Stimulated activated CD8-positive, alpha-beta memory T cell treated with anti-CD3 and anti-CD28 coated beads, Interleukin-2, amount 100 ng/mL, for 1 hour (primary cell): ENCODE measurements around the gene CD81.

Experiments
- DNase-seq, 2 donors: peaks; one replicate each; pipeline ENCODE4 v3.0.0-alpha.2; 2020; ENCODE audit warnings: low read depth in 2 of 2

The CD81 gene

DNA sequence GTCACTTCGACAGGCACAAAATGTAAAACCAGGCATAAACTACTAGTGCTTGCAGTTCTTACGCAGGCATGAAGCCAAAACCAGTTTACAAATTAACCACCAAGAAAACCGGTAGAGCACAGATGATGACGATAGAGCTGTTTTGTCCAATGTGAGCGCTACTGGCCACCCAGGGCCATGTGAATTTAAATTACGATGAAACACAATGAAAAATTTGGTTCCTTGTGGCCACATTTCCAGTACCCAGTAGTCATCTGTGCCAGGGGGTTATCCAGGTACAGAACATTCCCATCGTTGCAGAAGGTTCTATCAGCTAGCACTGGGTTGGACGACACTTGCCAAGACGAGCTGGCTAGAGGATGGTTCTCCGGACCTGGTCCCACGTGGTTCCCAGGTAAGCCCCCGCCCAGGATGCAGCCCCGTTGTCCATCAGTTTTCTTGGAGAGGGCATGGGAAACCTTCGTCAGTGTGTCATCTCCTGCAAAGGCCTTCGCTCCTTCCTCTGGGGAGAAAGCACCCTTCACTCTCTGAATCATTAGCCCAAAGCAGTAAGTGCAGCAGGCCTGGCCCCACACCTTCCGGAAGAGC, 1.1 kb upstream of the CD81 start:
- no peak for DNase-seq

DNA sequence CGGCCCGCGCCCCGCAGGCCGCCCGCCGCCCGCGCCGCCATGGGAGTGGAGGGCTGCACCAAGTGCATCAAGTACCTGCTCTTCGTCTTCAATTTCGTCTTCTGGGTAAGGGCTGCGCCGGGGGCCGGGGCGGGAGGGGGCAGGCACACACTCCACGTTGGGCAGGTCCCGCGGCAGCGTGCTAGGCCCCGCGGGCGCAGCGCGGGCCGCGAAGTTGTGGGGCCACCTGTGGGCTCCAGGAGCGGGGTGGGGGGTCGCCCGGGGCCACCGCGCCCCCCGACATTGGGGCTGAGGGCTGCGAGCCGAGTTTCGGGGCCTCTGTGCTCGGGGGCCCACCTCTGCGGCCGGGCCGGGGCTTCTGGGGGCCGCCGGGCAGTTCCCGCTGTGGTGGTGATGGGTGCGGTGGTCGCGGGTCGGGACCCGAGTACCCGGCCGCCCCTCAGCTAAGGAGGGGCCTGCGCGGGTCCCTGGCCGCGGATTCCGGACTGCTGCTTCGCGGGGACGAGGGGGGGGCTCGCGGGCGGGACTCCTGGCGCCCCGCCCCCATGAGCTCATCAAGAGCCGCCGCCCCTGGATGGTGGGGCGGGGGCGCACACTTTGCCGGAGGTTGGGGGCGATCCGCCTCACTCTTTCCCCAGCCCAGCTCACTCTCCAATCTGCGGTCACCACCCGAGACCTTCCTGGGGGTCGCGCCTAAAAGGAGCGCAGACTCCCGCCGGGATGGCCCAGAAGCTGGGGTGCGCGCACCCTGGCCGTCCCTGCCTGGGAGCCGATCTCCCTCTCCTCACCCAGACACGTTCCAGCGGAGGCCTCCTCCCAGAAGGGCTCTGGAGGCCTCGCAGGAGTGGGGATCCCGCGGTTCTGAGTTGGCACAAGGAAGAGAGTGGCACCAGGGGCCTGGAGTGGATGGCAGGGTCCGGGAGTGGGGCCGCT, 667 bp downstream of the CD81 start:
- peak in 1 of 2 donors; percentile 41 for DNase-seq

DNA sequence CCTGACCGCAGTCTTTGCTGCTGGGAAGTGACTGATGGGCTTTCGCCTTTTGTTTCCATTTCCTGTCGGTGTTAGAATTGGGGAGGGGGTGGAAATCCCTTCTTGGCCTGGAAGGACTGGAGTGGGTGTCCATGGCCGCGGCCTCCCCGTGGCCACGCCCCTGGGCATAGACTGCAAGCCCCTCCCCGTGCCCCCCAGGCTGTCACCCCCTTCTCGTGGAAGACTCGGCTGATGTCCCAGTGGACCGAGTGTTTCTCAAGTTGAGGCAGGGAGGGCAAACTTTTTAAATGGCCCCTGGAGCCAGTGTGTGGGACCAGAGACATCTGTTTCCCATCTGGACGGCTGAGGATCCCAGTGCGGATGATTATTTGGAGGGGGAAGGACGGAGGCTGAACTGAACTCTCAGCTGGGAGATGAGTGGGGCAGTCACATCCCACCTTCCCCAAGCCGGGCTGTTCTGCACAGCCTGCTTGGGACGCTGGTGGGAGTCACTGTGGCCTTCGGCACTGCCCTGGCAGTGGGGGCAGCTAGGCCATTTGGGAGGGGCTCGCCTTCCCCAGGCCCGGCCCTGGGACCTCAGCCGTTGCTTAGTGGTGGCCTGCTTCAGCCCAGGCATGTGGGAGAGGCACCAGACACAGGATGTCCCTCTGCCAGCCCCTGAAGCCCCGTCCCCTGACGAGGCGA, 1.6 kb downstream of the CD81 start:
- DNase-seq, result no peak

DNA sequence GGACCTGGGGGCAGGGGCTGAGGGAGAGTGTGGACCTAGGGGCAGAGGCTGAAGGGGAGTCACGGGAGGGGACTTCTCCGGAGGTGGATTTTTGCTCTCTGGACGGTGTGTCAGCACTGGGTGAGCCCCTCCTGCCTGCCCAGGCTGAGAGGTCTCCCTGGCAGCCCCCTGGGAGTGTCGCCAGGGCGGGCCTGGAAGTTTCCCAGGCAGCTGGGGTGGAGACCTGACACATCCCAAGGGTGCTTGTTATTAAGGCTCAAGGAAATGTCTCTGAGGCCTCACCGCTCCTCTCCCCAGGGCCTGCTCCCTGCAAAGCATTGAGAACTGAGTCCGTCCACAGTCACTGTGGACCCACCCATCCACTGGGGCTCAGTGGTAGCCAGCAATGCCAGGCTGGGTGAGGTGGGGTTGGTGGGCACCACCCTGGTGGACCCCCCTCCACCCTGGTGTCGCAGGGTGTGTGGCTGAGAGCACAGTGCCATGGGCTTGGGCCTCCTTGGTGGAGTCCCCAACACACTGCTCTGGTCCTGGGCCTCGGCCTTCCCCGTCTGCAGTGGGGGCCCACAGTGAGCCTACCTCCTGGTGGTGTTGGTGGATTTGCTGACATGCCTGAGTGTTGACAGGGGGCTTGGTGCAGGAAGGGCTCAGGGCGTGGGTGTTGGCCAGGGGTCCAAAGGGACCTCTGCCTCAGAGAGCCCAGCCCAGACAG, 2.5 kb downstream of the CD81 start:
- no peak for DNase-seq

DNA sequence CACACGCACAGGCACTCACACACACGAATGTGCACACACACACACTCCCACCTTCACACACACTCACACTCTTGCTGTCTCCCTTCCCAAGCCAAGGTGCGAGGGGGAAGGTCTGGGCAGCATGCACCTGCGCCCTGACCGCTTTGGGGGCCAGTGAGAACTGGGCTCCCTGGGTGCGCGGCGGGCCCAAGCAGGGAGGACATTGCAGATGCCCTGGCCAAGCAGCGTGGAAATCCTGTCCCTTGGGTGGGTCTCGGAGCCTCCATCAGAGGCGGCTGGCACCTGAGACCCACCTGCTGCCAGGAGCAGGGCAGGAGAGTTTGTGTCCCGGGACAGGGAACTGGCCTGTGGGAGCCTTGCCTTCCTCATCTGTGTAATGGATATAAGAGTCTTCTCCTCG, 3.3 kb downstream of the CD81 start:
- DNase-seq, result no peak

DNA sequence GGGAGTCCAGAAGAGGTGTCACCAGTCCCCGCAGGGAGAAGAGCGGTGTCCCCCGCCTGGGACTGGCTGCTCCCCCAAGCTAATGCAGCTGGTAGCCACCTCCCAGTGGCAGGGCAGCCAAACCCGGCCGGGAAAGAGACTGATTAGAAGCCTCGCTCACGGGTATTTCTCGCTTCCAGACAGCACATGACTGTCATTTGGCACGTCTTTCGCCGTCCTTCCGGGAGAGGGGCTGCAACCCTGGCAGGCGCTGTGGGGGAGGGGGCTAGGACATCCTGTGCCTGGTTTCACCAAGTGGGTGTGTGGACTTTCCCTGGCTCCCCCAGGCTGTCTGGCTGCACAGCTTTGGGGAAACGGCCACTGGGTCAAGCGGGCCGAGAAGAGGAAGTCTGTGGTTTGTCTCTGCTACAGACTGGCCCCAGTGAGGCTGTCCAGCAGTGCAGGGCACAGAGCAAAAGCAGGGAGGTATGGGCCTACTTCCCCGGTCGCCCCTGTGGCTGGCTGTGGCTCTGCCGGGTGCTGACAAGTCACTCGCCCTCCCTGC, 3.8 kb downstream of the CD81 start:
- no peak for DNase-seq

DNA sequence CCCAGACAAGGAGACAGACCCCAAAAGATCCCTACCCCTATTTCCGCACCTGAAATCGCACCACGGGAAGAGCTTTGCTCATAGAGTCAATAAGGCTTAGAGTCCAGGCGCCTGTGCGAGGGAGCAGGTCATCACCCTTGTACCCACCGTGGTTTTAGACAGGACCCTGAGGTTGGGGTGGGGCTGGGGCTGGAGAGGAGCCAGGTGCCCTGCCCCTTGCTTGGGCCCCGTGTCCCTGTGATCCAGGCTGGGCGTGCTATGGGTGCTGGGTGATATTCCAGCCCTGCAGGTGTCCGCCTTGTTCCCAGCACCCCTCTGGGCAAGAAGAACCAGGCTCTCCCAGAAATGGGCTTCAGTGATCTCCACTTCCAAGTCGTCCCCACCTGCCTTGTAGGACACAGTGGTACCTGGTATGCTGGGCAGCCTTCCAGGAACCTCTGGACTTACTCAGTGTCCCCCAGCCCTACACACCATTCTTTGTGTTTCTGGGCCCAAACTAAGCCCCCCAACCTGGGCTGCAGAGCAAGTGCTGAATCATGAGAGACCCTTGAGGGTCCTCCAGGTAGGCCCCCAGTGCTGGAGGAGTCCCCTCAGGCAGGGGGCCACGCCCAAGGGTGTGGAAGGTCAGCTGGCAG, 4.5 kb downstream of the CD81 start:
- DNase-seq, result no peak

DNA sequence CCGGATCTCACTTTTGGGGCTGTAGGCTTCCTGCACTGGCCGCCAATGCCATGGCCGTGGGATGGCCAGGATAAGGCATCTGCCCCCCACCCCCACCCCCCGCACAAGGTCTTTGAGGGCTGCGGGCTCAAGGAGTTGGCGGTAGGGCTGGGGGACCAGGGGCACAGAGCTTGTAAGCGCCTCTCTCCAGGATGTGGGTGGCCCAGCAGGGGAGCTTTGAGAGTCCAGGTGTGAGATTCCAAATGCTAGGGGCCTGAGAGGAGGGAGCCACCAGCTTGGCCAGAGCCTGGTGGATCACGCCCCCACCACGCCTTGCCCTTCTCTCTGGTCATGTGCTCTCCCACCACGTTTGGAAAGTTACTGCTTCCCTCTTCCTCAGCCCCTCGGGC, 5.0 kb downstream of the CD81 start:
- DNase-seq, result no peak

DNA sequence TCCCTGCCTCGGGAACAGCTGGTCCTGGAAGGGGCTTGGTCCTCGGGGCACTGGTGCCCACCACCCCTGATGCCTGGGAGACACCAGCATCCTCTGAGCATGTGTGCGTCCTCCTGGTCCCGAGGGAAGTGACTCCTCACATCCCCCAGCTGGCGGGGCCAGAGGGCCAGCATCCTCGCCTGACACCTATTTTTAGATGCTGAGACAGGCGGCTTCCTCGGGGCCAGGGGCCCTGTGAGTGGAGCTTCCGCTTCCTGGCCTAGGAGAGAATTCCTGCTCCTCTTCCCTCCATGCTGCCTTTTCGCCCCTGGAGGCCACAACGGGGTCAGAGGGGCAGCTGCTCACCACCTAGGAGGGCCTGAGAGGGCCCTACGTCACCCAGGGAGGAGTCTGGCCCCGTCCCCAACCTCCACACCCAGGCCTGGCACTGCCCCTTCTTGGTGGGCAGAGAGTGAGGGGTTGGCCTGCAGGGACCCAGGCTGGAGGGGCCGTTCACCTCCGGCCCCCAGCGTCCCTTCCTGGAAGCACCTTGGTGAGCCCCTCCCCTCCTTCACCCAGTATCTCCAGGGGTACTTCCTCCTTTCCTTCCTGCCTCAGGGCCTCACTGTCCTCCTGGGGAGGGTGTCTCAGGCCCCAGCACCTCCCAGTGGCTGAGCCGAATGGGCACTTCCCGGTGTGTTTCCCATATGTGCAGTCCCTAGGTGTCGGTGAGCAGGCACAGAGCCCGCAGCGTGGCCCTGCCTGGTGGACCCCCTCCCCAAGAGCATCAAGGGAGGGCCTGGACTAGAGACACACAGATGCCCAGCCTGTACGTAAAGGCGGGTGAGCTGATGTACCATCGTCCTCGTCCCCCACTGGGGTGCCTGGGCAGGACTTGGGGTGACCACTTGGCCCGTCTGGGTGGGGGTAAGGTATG, 6.1 kb downstream of the CD81 start:
- DNase-seq, result no peak

DNA sequence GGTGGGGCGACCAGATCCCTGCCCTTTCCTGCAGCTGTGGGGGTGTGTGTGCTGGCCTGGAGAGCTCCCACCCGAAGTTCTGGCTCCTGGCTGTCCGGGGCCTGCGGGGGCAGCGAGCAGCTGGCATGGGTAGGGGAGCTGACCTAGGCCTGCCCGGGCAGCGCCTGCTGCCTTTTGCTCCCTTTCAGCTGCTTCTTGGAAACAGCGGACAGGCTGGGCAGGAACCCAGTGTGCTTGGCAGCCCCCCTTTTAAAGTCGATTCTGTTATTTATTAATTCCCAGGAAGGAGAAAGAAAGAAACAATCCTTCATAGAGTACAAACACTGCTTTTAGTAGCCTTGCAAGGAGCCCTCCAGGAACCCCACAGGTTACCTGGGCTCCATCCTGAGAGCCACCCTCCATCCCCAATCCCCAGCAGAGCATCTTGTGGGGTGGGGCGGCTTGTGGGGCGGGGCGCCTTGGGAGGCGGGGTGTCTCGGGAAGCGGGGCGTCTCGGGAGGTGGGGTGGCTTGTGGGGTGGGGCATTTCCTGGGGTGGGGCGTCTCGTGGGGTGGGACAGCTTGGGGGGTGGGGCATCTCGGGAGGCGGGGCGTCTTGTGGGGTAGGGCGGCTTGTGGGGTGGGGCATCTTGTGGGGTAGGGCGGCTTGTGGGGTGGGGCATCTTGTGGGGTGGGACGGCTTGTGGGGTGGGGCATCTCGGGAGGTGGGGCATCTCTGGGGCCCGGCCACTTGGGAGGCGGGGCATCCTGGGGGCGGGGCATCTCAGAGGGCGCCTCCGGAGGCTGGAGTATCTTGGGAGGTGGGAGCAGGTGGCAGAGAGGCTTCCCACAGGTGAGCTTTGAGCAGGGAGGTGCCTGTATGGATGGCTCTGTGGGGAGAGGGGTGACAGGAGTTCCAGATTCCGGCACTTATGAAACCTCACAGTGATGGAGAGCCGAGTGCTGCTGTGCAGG, 7.0 kb downstream of the CD81 start:
- DNase-seq, result no peak

DNA sequence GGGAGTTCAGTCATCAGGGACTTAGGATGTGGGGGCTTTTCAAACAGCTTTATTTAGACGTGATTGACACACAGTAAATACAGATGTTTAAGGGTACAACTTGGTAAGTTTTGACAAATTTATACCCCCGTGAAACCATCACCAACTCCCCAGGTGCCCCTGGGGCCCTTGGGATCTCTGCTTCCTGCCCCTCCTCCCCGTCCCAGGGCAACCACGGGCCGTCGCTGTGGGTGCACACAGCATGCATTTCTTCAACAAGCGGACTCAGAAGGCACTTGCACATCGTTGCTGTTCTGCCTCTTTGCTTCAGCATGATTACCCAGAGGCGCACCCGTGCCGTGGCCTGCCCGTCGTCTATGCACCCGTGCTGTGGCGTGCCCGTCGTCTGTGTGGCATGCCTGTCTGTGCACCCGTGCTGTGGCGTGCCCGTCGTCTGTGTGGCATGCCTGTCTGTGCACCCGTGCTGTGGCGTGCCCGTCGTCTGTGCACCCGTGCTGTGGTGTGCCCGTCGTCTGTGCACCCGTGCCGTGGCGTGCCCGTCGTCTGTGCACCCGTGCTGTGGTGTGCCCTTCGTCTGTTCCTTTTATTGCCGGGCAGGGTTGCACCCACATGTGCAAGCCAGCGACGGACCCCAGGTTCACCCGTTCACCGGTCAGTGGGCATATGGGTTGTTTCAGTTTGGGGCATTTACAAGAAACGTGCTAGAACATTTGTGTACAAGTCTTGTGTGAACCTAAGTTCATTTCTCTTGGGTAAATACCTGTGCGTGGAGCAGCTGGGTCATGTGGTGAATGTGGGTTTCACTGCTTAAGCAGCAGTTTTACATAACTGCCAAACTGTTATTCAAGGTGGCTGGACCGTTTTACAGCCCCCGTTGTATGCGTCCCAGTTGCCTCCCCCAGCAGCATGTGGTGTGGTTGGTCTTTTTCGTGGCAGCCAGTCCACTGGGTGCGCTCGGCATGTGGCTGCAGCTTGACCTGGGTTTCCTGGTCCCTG, 8.3 kb downstream of the CD81 start:
- no peak for DNase-seq

DNA sequence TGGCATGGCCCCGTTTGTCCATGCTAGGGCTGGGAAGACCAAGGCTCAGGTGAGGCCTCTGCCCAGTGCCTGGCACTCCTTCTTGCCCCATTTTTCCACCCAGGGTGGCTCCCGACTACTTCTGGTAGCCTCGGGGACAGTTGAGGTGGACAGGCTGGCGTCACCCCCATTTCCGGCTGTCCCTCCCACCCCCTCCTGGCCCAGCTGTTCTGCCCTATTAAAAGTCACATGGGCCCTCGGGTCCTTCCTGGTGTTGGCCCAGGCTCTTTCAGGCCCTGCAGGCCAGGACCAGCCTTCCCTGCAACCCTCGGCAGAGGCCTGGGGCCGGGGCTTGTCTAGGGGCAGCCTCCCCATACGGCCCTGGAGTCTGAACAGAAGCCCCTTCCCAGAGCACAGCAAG, 9.5 kb downstream of the CD81 start:
- DNase-seq, result no peak

DNA sequence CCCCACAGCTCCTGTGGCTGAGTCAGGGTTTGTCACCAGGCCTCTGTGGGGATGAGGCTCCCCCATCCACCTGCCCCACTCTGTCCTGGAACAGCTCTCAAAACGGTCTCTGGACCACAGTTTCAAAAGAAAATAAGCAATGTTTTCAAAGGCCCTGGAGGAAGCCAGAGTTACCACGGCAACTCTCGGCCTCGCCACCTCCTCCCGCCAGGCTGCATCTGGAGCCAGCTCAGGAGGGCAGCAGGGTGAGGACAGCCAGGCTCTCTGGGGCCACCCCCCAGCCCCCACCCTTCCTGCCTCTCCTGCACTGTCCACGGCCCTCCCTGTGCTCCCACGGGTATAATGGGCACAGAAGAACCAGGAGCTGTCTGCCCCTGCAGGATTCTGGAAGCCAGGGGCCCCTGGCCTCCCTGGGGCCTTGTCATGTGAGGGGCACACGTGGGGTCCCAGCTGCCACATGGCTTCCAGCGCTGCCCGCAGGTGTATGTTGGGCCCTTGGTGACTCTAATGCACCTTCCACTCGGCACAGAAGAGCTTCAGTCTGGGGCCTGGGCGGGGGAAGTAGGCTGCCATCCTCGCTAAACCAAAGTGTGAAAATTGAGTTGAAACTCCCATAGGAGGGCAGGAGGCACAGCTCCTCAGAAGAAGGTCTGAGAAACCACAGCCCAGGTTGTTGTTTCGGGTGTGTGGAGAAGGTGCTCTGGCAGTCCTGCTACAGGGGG, 10.3 kb downstream of the CD81 start:
- no peak for DNase-seq

DNA sequence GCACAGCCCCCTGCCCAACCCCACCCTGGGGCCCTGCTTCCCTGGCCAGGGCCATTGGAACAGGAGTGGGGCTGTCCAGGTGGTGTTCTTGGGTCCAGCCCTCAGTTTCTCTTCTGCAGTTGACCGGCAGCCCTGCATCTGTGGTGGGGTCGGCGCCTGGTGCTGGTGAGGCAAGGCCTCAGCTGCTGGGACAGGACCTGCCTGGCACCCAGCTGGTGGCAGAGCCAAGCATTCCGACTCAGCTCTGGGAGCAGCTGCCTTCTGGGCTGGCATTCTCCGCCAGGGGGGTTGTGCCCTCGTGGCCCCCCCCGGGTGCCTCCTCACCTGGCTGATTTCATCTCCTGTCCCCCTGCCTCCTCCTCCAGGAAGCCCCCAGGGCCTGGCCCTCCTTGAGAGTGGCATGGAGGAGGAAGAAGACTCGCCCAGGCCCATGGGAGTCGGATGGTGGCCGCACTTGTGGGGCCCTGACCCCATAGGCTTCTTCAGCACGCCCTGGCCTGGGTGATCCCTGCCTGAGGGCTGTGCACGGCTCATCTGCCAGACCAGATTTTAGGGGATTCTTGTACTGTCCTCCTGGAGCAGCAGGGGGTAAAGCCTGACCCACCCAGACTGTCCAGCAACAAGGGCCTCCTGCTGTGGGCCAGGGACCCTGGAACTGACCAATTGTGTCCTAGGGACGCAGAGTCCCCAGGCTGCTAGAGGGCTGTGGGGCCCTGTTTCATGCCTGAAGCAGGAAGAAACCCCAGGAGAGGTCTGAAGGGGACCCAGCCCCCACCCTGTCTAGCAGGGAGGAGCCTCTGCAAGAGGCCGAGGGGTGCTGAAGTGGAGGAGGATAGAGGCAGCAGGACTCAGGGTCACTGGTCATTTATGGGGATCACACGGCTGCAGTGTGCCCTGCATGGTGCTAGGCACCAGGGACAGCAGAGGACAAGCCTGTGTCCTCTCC, 11.6 kb downstream of the CD81 start:
- no peak for DNase-seq

DNA sequence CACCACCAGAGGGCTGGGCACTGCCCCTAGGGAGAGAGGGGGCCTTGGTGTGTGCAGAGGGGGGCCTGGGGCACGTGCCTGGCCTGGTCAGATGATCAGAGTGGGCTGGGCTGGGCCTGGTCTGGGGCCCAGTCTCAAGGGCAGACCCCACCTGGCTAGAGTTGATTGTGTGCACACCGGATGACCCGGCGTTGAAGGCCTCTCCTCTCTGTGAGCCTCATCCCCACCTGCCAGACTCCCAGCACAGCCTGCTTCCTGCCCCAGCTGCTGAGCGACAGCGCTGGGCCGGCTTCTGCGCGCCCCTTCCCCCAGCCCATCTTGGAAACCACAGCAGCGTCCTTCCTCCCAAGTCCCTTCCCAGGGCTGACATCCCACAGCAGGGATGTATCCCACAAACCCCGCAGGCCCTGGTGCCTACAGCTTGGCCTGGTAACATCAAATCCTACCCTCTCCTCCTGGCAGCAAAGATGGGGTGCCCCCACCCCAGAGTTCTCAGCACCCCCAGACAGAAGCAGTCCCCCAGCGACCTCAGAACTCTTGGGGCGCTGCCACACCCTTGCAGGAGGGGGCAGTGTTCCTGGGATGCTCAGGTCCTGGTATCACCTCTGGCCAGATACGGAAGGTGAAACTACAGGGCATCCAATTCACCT, 12.4 kb downstream of the CD81 start:
- no peak for DNase-seq
